Measurements from ENCODE around the gene GRAMD4. TPM values are rescaled to one million over a fixed set of nuclear protein-coding genes. Genes with fewer than 3 reads are reported as not detected.

The GRAMD4 gene
- total RNA-seq, 1 experiment from 2014 or later, result 38.2 TPM

DNA sequence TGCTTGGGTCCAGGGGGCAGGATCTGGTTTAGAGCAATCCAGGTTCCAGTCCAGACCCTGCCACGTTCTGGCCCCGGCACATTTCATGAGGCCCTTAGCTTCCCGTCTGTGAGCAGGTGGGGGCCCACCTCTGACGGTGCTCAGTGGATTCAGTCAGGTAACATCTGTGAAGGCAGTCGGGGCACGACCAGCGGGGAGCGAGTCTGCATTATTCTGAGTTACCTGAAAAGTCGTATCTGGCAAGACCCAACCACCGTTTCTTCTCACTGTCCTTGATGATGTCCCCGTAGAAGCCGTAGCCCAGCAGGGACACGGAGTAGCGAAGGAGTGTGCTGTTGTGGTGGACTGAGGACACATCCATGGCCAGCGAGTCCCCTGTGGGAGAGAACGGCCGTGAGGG lies 78.9 kb downstream of the GRAMD4 start:
- H3F3A ChIP-seq (ENCODE audit: insufficient read depth, low read depth), result peaks cover 2% of the 10 kb centered on the region; the same call in 1 of the 2 replicates
- POLR2A ChIA-PET (ENCODE audit: unreplicated experiment), result interaction anchor here (0.6 kb wide), 1 partner anchor 64 kb away, joined by 4 read pairs; the partner anchor contains the start of gene TBC1D22A
- CTCF ChIA-PET, result no interaction called here
- H3K27ac ChIP-seq, result no peak overlapping the region
- TF ChIP-seq, protein P1, sequence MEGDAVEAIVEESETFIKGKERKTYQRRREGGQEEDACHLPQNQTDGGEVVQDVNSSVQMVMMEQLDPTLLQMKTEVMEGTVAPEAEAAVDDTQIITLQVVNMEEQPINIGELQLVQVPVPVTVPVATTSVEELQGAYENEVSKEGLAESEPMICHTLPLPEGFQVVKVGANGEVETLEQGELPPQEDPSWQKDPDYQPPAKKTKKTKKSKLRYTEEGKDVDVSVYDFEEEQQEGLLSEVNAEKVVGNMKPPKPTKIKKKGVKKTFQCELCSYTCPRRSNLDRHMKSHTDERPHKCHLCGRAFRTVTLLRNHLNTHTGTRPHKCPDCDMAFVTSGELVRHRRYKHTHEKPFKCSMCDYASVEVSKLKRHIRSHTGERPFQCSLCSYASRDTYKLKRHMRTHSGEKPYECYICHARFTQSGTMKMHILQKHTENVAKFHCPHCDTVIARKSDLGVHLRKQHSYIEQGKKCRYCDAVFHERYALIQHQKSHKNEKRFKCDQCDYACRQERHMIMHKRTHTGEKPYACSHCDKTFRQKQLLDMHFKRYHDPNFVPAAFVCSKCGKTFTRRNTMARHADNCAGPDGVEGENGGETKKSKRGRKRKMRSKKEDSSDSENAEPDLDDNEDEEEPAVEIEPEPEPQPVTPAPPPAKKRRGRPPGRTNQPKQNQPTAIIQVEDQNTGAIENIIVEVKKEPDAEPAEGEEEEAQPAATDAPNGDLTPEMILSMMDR (conservative IDR thresholded peaks at IDR 0.05), result no peak
- TF ChIP-seq EZH2 (IDR thresholded peaks at IDR 0.05; ENCODE audit: low read depth), result no peak
- no peaks in the 10 kb centered on the region for H4K20me1 ChIP-seq (ENCODE audit: insufficient read depth)
- H3K36me3 ChIP-seq (ENCODE audit: low read depth), result no peaks in the 10 kb centered on the region
- no TSS peak for BruUV-seq (replicated peaks)
- no peak overlapping the region for H3K4me2 ChIP-seq
- no peak overlapping the region for H3K4me3 ChIP-seq
- H3K9me2 ChIP-seq (ENCODE audit: insufficient read depth), result no peaks in the 10 kb centered on the region
- no peaks in the 10 kb centered on the region for H3K9me3 ChIP-seq (ENCODE audit: insufficient read depth, low read depth)
- intact Hi-C loops (cut with micrococcal nuclease; ENCODE audit: unreplicated experiment), result no loop called here
- no peak overlapping the region for H2AFZ ChIP-seq
- H3K27me3 ChIP-seq (ENCODE audit: insufficient read depth, low read depth), result no peaks in the 10 kb centered on the region
- no peaks in the 10 kb centered on the region for H3K79me2 ChIP-seq (ENCODE audit: low read depth)
- H3K4me1 ChIP-seq (replicated peaks; ENCODE audit: insufficient read depth), result no peaks in the 10 kb centered on the region
- DNase-seq, result no peak

DNA sequence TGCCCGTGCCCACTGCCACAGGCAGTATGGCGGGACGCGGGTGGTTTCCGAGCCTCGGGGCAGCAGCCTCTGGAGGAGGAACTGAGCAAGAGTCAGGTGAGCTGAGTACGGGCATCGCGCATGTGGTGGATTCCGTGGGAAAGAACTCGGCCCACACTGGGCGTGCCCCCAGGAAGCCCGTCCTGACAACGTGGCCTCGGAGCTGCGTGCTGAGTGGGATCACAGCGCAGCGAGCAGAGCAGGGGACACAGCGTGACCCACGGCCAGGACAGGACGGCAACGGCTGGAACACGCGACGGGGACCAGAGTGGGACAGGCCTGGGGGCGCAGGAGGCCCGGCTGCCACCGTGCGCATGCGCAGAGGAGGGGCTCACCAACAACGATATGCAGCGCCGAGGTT lies 81.1 kb downstream of the GRAMD4 start:
- DNase-seq, result no peak
- H4K20me1 ChIP-seq (ENCODE audit: insufficient read depth), result no peaks in the 10 kb centered on the region
- no peaks in the 10 kb centered on the region for H3K4me1 ChIP-seq (replicated peaks; ENCODE audit: insufficient read depth)
- TF ChIP-seq EZH2 (IDR thresholded peaks at IDR 0.05; ENCODE audit: low read depth), result no peak
- TF ChIP-seq, protein P1 (conservative IDR thresholded peaks at IDR 0.05), result no peak
- no peaks in the 10 kb centered on the region for H3K36me3 ChIP-seq (ENCODE audit: low read depth)
- H3K4me2 ChIP-seq, result no peak overlapping the region
- no peak overlapping the region for H3K4me3 ChIP-seq
- no peaks in the 10 kb centered on the region for H3K79me2 ChIP-seq (ENCODE audit: low read depth)
- POLR2A ChIA-PET (ENCODE audit: unreplicated experiment), result no interaction called here
- intact Hi-C loops (cut with micrococcal nuclease; ENCODE audit: unreplicated experiment), result no loop called here
- no peak overlapping the region for H3K27ac ChIP-seq
- H3K9me3 ChIP-seq (ENCODE audit: insufficient read depth, low read depth), result no peaks in the 10 kb centered on the region
- no peaks in the 10 kb centered on the region for H3K27me3 ChIP-seq (ENCODE audit: insufficient read depth, low read depth)
- H3F3A ChIP-seq (ENCODE audit: insufficient read depth, low read depth), result no peaks in the 10 kb centered on the region
- no peak overlapping the region for H2AFZ ChIP-seq
- CTCF ChIA-PET, result no interaction called here
- H3K9me2 ChIP-seq (ENCODE audit: insufficient read depth), result no peaks in the 10 kb centered on the region
- BruUV-seq (replicated peaks), result no TSS peak

- no peaks in the 10 kb centered on the region for H3K36me3 ChIP-seq (ENCODE audit: low read depth)
- no peaks in the 10 kb centered on the region for H3F3A ChIP-seq (ENCODE audit: insufficient read depth, low read depth)
- no peak overlapping the region for H2AFZ ChIP-seq
- H3K9me3 ChIP-seq (ENCODE audit: insufficient read depth, low read depth), result no peaks in the 10 kb centered on the region
- H3K4me1 ChIP-seq (replicated peaks; ENCODE audit: insufficient read depth), result no peaks in the 10 kb centered on the region
- ChIA-PET CTCF (no interaction called here), POLR2A (ENCODE audit: unreplicated experiment) (no interaction called here)
- BruUV-seq (replicated peaks), result no TSS peak
- no peaks in the 10 kb centered on the region for H3K9me2 ChIP-seq (ENCODE audit: insufficient read depth)
- no peak overlapping the region for H3K4me2 ChIP-seq
- intact Hi-C loops (cut with micrococcal nuclease; ENCODE audit: unreplicated experiment), result no loop called here
- no peaks in the 10 kb centered on the region for H3K27me3 ChIP-seq (ENCODE audit: insufficient read depth, low read depth)
- no peak overlapping the region for H3K4me3 ChIP-seq
- no peak for DNase-seq
- H3K79me2 ChIP-seq (ENCODE audit: low read depth), result no peaks in the 10 kb centered on the region
- H4K20me1 ChIP-seq (ENCODE audit: insufficient read depth), result no peaks in the 10 kb centered on the region
- TF ChIP-seq, protein P1 (conservative IDR thresholded peaks at IDR 0.05), result no peak
- no peak for TF ChIP-seq EZH2 (IDR thresholded peaks at IDR 0.05; ENCODE audit: low read depth)
- H3K27ac ChIP-seq, result no peak overlapping the region
Measured at GRCh38 chr22:46703171-46703995, 83.2 kb downstream of the GRAMD4 start.
